OCI-LY3 (cell line): Measurements from ENCODE around the gene MAPK8.

Source experiments
- H2AFZ ChIP-seq: fragments of 200-600, 300-600 bp; shearing (Covaris generic); 2 replicates; pipeline ENCODE4 v1.6.0; 2014; ENCODE audit warnings: antibody characterized with exemption, low read depth, low read length
- H3K27ac ChIP-seq: fragments of 200-600, 300-600 bp; sonication (generic); 2 replicates; pipeline ENCODE4 v1.5.1; 2014; ENCODE audit warnings: mild to moderate bottlenecking, low read length, moderate library complexity, mixed read lengths
- H3K27me3 ChIP-seq: fragments of 200-600, 300-600 bp; sonication (generic); 2 replicates; pipeline ENCODE4 v1.6.1; 2014; ENCODE audit warnings: low read depth, low read length, mixed read lengths
- H3K36me3 ChIP-seq: fragments of 200-600, 300-600 bp; sonication (generic); replicated peaks from 2 replicates; pipeline ENCODE3; 2014; ENCODE audit warnings: low read depth, low read length, mixed read lengths
- H3K4me1 ChIP-seq: fragments of 300-600, 200-600 bp; sonication (generic); 2 replicates; pipeline ENCODE4 v1.6.1; 2014; ENCODE audit warnings: low read length, mixed read lengths
- H3K4me2 ChIP-seq: fragments of 200-600, 300-600 bp; sonication (generic); 2 replicates; pipeline ENCODE4 v1.6.1; 2014; ENCODE audit warnings: low read length, mixed read lengths
- H3K4me3 ChIP-seq: fragments of 300-600, 200-600 bp; sonication (generic); 2 replicates; pipeline ENCODE4 v1.5.1; 2014; ENCODE audit warnings: antibody characterized with exemption, mild to moderate bottlenecking, low read length, moderate library complexity
- H3K79me2 ChIP-seq: fragments of 300-600, 200-600 bp; shearing (Covaris generic); 2 replicates; pipeline ENCODE4 v1.6.1; 2014; ENCODE audit warnings: mild to moderate bottlenecking, low read length, mixed read lengths
- H3K9ac ChIP-seq: fragments of 300-600, 200-600 bp; shearing (Covaris generic); 2 replicates; pipeline ENCODE4 v1.6.0; 2014; ENCODE audit warnings: mild to moderate bottlenecking, low read length, moderate library complexity
- H3K9me3 ChIP-seq: fragments of 200-600, 300-600 bp; shearing (Covaris generic); 2 replicates; pipeline ENCODE4 v1.6.1; 2014; ENCODE audit warnings: low read length, mixed read lengths; ENCODE audit not compliant: insufficient read depth
- H4K20me1 ChIP-seq: fragments of 200-600, 300-600 bp; sonication (generic); 2 replicates; pipeline ENCODE4 v1.6.1; 2016; ENCODE audit warnings: low read length, mixed read lengths; ENCODE audit not compliant: insufficient read depth
- EZH2phosphoT487 ChIP-seq: fragments of 200-600 bp; shearing (Covaris generic); IDR thresholded peaks from 2 replicates; pipeline ENCODE4 v1.6.1; 2018; ENCODE audit warnings: antibody characterized with exemption, mixed run types, low read depth
- TF ChIP-seq, protein P1 (sequence below): fragments of 200-600, 300-600 bp; sonication (generic); IDR thresholded peaks from 2 replicates; pipeline ENCODE4 v1.5.1; 2014; ENCODE audit warnings: antibody characterized with exemption, low read length, low read depth

MAPK8 gene

DNA sequence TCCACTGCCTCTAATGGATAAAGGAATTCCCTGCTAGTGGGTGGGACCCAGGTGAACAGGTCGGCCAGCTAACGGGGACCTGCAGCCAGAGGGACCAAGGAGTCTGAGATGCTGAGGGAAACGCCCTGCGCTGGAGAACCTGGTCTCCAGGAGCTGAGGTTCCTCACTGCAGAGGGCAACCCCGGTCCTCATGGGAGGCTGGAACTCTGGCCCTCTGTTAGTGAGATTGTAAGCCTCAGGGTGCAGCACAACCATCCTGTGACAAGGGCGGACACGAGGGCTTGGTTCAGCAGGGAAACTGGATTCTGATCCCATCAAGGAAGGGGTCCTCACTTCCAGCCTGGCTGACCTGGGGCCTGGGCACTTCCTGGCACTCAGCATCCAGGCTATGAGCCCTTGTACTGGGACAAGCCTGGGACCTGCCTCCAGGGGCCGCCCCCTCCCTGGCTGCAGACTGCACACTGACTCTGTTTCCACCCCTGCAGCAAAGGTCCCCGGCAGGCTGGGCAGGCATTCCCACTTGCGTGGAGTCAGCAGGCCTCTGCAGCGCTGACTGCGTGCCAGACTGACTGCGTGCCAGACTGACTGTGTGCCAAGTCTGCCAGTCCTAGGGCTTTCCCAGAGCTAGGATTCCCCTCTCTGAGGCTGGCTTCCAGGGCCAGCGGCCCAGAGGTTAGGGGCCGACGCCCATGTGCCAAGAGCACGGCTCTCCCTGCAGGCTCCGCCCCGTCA is 143.2 kb downstream of the MAPK8 start:
- Histone ChIP-seq H3K4me3 (no peak overlapping the region), H3K4me1 (no peaks in the 10 kb centered on the region), H4K20me1 (no peaks in the 10 kb centered on the region), H2AFZ (no peak overlapping the region), H3K27me3 (no peaks in the 10 kb centered on the region), H3K79me2 (no peaks in the 10 kb centered on the region), H3K9ac (no peak overlapping the region), H3K27ac (no peak overlapping the region), H3K9me3 (no peaks in the 10 kb centered on the region), H3K4me2 (no peak overlapping the region), H3K36me3 (no peaks in the 10 kb centered on the region)
- no peak for TF ChIP-seq EZH2phosphoT487
- TF ChIP-seq, protein P1, sequence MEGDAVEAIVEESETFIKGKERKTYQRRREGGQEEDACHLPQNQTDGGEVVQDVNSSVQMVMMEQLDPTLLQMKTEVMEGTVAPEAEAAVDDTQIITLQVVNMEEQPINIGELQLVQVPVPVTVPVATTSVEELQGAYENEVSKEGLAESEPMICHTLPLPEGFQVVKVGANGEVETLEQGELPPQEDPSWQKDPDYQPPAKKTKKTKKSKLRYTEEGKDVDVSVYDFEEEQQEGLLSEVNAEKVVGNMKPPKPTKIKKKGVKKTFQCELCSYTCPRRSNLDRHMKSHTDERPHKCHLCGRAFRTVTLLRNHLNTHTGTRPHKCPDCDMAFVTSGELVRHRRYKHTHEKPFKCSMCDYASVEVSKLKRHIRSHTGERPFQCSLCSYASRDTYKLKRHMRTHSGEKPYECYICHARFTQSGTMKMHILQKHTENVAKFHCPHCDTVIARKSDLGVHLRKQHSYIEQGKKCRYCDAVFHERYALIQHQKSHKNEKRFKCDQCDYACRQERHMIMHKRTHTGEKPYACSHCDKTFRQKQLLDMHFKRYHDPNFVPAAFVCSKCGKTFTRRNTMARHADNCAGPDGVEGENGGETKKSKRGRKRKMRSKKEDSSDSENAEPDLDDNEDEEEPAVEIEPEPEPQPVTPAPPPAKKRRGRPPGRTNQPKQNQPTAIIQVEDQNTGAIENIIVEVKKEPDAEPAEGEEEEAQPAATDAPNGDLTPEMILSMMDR: no peak

DNA sequence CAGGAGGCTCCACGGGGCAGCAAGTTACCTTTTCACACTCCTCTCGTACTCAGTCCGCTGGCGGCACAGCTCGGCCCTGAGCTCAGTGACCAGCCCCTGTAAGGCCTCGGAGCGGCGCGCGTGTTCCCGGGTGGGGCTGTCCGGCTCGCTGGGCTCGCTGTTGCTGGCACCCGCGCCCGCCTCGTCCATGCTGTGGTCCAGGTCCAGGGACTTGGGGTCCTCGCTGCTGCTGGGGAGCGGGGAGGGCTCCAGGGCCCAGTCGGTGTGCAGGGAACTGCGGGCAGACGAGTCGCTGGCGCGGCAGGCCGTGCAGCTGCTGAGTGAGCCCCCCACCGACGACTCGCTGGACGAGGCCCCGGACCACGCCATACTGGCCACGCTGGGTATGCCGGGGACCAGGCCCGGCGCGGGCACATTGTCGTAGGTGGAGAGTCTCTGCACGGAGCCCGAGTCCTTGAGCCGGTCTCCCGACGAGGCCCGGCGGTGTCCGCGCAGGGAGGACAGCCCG is 143.8 kb downstream of the MAPK8 start:
- Histone ChIP-seq H3K4me3 (no peak overlapping the region), H3K27me3 (no peaks in the 10 kb centered on the region), H3K4me1 (no peaks in the 10 kb centered on the region), H3K9ac (no peak overlapping the region), H3K9me3 (no peaks in the 10 kb centered on the region), H4K20me1 (no peaks in the 10 kb centered on the region), H3K79me2 (no peaks in the 10 kb centered on the region), H3K36me3 (no peaks in the 10 kb centered on the region), H3K27ac (no peak overlapping the region), H3K4me2 (no peak overlapping the region), H2AFZ (no peak overlapping the region)
- TF ChIP-seq, protein P1: no peak
- no peak for TF ChIP-seq EZH2phosphoT487

DNA sequence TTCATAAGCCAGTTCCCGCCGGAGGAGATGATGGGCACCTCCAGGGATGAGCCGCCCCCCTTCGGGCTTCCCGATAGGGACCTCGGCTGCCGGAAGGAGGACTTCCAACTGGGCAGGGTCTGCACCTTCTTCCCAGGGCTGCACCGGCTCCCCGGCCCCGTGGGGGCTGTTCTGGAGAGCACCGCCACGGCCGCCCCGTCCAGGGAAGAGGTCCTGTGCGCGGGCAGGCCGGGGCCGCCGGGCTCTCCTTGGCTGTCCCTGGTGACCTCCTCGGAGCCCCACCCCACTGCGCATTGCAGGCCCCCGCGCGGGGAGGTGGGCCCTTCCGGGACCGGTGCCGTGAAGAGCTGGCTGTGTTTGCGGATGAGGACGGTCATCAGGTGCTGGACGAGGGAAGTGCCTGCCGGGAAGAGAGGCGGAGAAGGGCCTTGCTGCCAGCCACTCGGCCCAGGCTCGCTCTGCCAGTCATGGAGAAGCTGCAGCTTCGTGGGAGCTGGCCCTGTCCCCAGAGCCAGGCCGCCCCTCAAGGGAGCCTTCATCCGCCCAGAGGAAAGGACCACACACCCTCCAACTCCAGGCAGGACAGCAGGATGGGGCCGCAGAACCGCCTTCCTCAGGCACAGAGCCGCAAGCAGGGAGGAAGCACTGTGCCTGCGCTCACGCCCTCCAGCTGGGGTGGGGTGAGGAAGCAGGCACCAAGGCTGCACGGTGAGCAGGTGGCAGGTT is 144.4 kb downstream of the MAPK8 start:
- H2AFZ ChIP-seq: no peak overlapping the region
- TF ChIP-seq, protein P1: no peak
- TF ChIP-seq EZH2phosphoT487: no peak
- no peak overlapping the region for H3K4me2 ChIP-seq
- no peaks in the 10 kb centered on the region for H3K27me3 ChIP-seq
- H3K4me3 ChIP-seq: no peak overlapping the region
- H3K4me1 ChIP-seq: no peaks in the 10 kb centered on the region
- no peaks in the 10 kb centered on the region for H4K20me1 ChIP-seq
- H3K27ac ChIP-seq: no peak overlapping the region
- H3K9me3 ChIP-seq: no peaks in the 10 kb centered on the region
- no peaks in the 10 kb centered on the region for H3K79me2 ChIP-seq
- no peaks in the 10 kb centered on the region for H3K36me3 ChIP-seq
- no peak overlapping the region for H3K9ac ChIP-seq
